Activated T-cell treated with anti-CD3 and anti-CD28 coated beads for 24 hours (primary cell): ENCODE measurements around the gene F2.

Source experiments
- DNase-seq: peaks from one replicate; pipeline ENCODE4 v3.0.0-alpha.2; 2020; ENCODE audit warnings: low read depth

The F2 gene

GRCh38 chr11:46718155-46719019, 626 bp upstream of the F2 start:
- no peak for DNase-seq

GRCh38 chr11:46719543-46720218, 668 bp downstream of the F2 start:
- no peak for DNase-seq

GRCh38 chr11:46721286-46721685, 2.3 kb downstream of the F2 start:
- no peak for DNase-seq

GRCh38 chr11:46722566-46723358, 3.7 kb downstream of the F2 start:
- DNase-seq, result no peak

GRCh38 chr11:46723359-46723680, 4.3 kb downstream of the F2 start:
- no peak for DNase-seq

- DNase-seq, result no peak
Observed at GRCh38 chr11:46724088-46724487, 5.1 kb downstream of the F2 start.

GRCh38 chr11:46725338-46726205, 6.6 kb downstream of the F2 start:
- no peak for DNase-seq

- no peak for DNase-seq
Observed at GRCh38 chr11:46726206-46726862, 7.3 kb downstream of the F2 start.

GRCh38 chr11:46727952-46728658, 9.1 kb downstream of the F2 start:
- no peak for DNase-seq

GRCh38 chr11:46728659-46729040, 9.6 kb downstream of the F2 start:
- DNase-seq, result no peak

- DNase-seq, result no peak
Observed at GRCh38 chr11:46729110-46730027, 10.4 kb downstream of the F2 start.

GRCh38 chr11:46731545-46731944, 12.5 kb downstream of the F2 start:
- DNase-seq, result no peak

- no peak for DNase-seq
Observed at GRCh38 chr11:46733234-46733633, 14.2 kb downstream of the F2 start.

GRCh38 chr11:46736146-46736545, 17.1 kb downstream of the F2 start:
- DNase-seq, result no peak

- no peak for DNase-seq
Observed at GRCh38 chr11:46736615-46737014, 17.6 kb downstream of the F2 start.

- no peak for DNase-seq
Observed at GRCh38 chr11:46737699-46738098, 18.7 kb downstream of the F2 start.

- DNase-seq, result no peak
Observed at GRCh38 chr11:46738887-46739286, 19.9 kb downstream of the F2 start.

GRCh38 chr11:46741600-46742484, 22.8 kb downstream of the F2 start:
- DNase-seq, result no peak

- no peak for DNase-seq
Observed at GRCh38 chr11:46743043-46743442, 24.0 kb downstream of the F2 start.
